ENCODE measurements around the gene SGF29. TPM values are rescaled to one million over a fixed set of nuclear protein-coding genes. Genes with fewer than 3 reads are reported as not detected.

The SGF29 gene
- total RNA-seq, 6 experiments from 2014 or later, result 14.5 to 17.9 (median 15.4) TPM

GRCh38 chr16:28602529-28602928 lies 48.8 kb downstream of the SGF29 start:
- WGBS (ENCODE audit: insufficient coverage, low coverage, low lambda C conversion rate, missing lambda C conversion rate), result 43% methylated on average over 4 of the region's 6 CpGs
- intact Hi-C loops (cut with DNase I), result no loop called here
- TF ChIP-seq POLR2A (IDR thresholded peaks at IDR 0.05) (no peak), CTCF (IDR thresholded peaks at IDR 0.05) (no peak)

GRCh38 chr16:28603381-28604185 lies 49.9 kb downstream of the SGF29 start:
- H3K4me1 ChIP-seq, result peaks cover 0 to 14% (median 0%) of the 10 kb centered on the region in 4 donors
- TF ChIP-seq CTCF (IDR thresholded peaks at IDR 0.05) (no peak), POLR2A (IDR thresholded peaks at IDR 0.05) (no peak)
- 76% methylated on average over 11 of the region's 11 CpGs for WGBS (ENCODE audit: insufficient coverage, low coverage, low lambda C conversion rate, missing lambda C conversion rate)
- no peaks in the 10 kb centered on the region for H3K9me3 ChIP-seq
- ATAC-seq (peak in 1 of 4 donors; percentile 2), DNase-seq (peak in 2 of 3 donors; percentile 39 to 41)
- intact Hi-C loops (cut with DNase I), result no loop called here
- no peak overlapping the region for H3K4me3 ChIP-seq
- H3K36me3 ChIP-seq, result peaks cover 0 to 21% (median 11%) of the 10 kb centered on the region in 4 donors
- no peaks in the 10 kb centered on the region for H3K27me3 ChIP-seq
- H3K27ac ChIP-seq, result no peak overlapping the region

More at GRCh38 chr16:28602529-28602928, 48.8 kb downstream of the SGF29 start:
- Histone ChIP-seq H3K4me3 (no peak overlapping the region), H3K4me1 (peaks cover 0 to 10% (median 5%) of the 10 kb centered on the region in 4 donors), H3K36me3 (peaks cover 0 to 21% (median 8%) of the 10 kb centered on the region in 4 donors), H3K27me3 (no peaks in the 10 kb centered on the region), H3K9me3 (no peaks in the 10 kb centered on the region), H3K27ac (no peak overlapping the region)
- ATAC-seq, result peak in 2 of 4 donors; percentile 9 to 13
- peak in 2 of 3 donors; percentile 23 to 24 for DNase-seq

GRCh38 chr16:28604186-28604565 lies 50.5 kb downstream of the SGF29 start:
- 69% methylated on average over 7 of the region's 8 CpGs for WGBS (ENCODE audit: insufficient coverage, low coverage, low lambda C conversion rate, missing lambda C conversion rate)
- intact Hi-C loops (cut with DNase I), result no loop called here
- no peak for ATAC-seq

More at GRCh38 chr16:28604186-28604565, 50.5 kb downstream of the SGF29 start:
- Histone ChIP-seq H3K36me3 (peaks cover 0 to 21% (median 11%) of the 10 kb centered on the region in 4 donors), H3K27me3 (no peaks in the 10 kb centered on the region), H3K27ac (no peak overlapping the region), H3K4me3 (no peak overlapping the region), H3K9me3 (no peaks in the 10 kb centered on the region), H3K4me1 (peaks cover 0 to 19% (median 0%) of the 10 kb centered on the region in 4 donors)
- TF ChIP-seq CTCF (IDR thresholded peaks at IDR 0.05) (no peak), POLR2A (IDR thresholded peaks at IDR 0.05) (no peak)
- peak in 1 of 3 donors; percentile 31 for DNase-seq
